Adrenal gland (tissue), 12 donors: ENCODE data around the gene TBC1D1. TPM values are rescaled to one million over a fixed set of nuclear protein-coding genes. Genes with fewer than 3 reads are reported as not detected.

ENCODE experiments used
- DNase-seq, 7 donors: peaks; one replicate each; pipeline ENCODE4 v3.0.0-alpha.2; 2019 to 2020
- H3K27ac ChIP-seq, 5 donors: fragments of 200-600 bp; sonication (generic) in 4 of 5; 1 replicate in 3 of 5; 2 replicates in 2 of 5; pipeline versions ENCODE4 v1.5.1 to v1.8.0; 2016 to 2020; ENCODE audit warnings: mild to moderate bottlenecking in 1 of 5
- H3K27me3 ChIP-seq: fragments of 200-600 bp; 2 replicates; pipeline ENCODE4 v1.8.0; 2021
- H3K36me3 ChIP-seq, 2 donors: fragments of 200-600 bp; replicated peaks in 1 of 2; 1 replicate in 1 of 2; 2 replicates in 1 of 2; pipeline versions ENCODE4 v1.5.1 to v1.8.0; 2018 to 2022
- H3K4me1 ChIP-seq, 2 donors: fragments of 200-600 bp; replicated peaks in 1 of 2; 1 replicate in 1 of 2; 2 replicates in 1 of 2; pipeline versions ENCODE4 v1.5.1 to v1.8.0; 2018 to 2021
- H3K4me3 ChIP-seq, 4 donors: fragments of 200-600 bp; sonication (generic) in 3 of 4; one replicate each; pipeline ENCODE4 v1.5.1; 2016 to 2018
- H3K9me3 ChIP-seq, 3 donors: fragments of 200-600 bp; sonication (generic) in 1 of 3; replicated peaks in 1 of 3; 1 replicate in 2 of 3; 2 replicates in 1 of 3; pipeline versions ENCODE4 v1.5.1 to v1.8.0; 2016 to 2021
- CTCF ChIP-seq, 6 experiments: fragments of 450-650 bp in 4 of 6; fragments of 200-600 bp in 2 of 6; sonication (generic) in 1 of 6; IDR thresholded peaks; 1 replicate in 5 of 6; 2 replicates in 1 of 6; pipeline versions ENCODE4 v1.5.1 to v1.8.0; 2016 to 2021; ENCODE audit warnings: antibody characterized with exemption in 6 of 6, mild to moderate bottlenecking in 2 of 6, moderate library complexity in 1 of 6
- POLR2A ChIP-seq, 2 donors: fragments of 450-650 bp; IDR thresholded peaks; one replicate each; pipeline ENCODE4 v1.6.1; 2017; ENCODE audit warnings: antibody characterized with exemption in 2 of 2, mild to moderate bottlenecking in 2 of 2, moderate library complexity in 1 of 2
- WGBS, 4 donors: extraction: QIAGEN DNeasy Blood & Tissue Kit in 2 of 4; methylation state at CpG; one replicate each; pipeline versions ENCODE4 v1.1.5 to v1.1.7; 2013 to 2017; 5-methylcytosine and 5-hydroxymethylcytosine counted together
- intact Hi-C, 2 donors: fragments of 100-400 bp; cut with DNase I; formaldehyde crosslinking; loops; one replicate each; pipeline versions ENCODE4 v1.14.1 to v1.15.0; 2022 to 2023
- polyA plus RNA-seq, 3 donors: library from polyadenylated mRNA; stranded (reverse); fragments of 200-250 nt in 2 of 3; fragments of 350-450 nt in 1 of 3; fragmentation: Illumina TruSeq in 1 of 3; extraction: RNeasy Lipid Tissue Mini Kit (QIAGEN cat#74804) in 1 of 3; gene quantifications; one replicate each; pipeline ENCODE4 v1.2.3, GENCODE V29; 2013 to 2014
- total RNA-seq, 9 donors: library from RNA; depleted of rRNA in 4 of 9; stranded (reverse); fragments of >200 nt in 4 of 9; fragments of 120-200 nt in 1 of 9; fragmentation: NEBNext Ultra II Directional in 1 of 9; extraction: Animal tissue kit (Norgen Biotek cat#: 25700) in 1 of 9; gene quantifications; one replicate each; pipeline versions ENCODE4 v1.1.0 to v1.2.4, GENCODE V29; 2013 to 2023
- donor health status: healthy with polysubstance abuse.
- donor health status: Bipolar disorder and iron deficiency.
- donor health status: DM: yes; HTN: yes; CAD: no.
- donor health status: DM: no; HTN: no; CAD: no.
- donor health status: DM: no; HTN: no; CAD: no.
- donor health status: DM: yes; HTN: yes; CAD: no.

Gene TBC1D1
- total and polyA plus RNA-seq, 12 donors, result 16.3 to 77.3 (median 25.7) TPM

- WGBS, 4 donors, result 90 to 91% (median 90%) methylated on average over 4 of the region's 4 CpGs
- no peaks in the 10 kb centered on the region for H3K9me3 ChIP-seq
- no peak for DNase-seq
- peaks cover 0 to 4% of the 10 kb centered on the region in 2 donors for H3K4me1 ChIP-seq
- intact Hi-C loops, result loop anchor here in 1 of 2 donors (5.0 kb wide), 1 partner anchor 259 kb away; no protein-coding TSS in a partner anchor
- no peak for TF ChIP-seq CTCF (IDR thresholded peaks at IDR 0.05)
- no peak for TF ChIP-seq POLR2A (IDR thresholded peaks at IDR 0.05)
- H3K27ac ChIP-seq, result no peak overlapping the region
- no peak overlapping the region for H3K4me3 ChIP-seq
- H3K27me3 ChIP-seq, result no peaks in the 10 kb centered on the region
- peaks cover 0 to 14% of the 10 kb centered on the region in 2 donors for H3K36me3 ChIP-seq
Measured at GRCh38 chr4:38058151-38058550, 167.3 kb downstream of the TBC1D1 start.

- no peak for TF ChIP-seq CTCF (IDR thresholded peaks at IDR 0.05)
- no peak for TF ChIP-seq POLR2A (IDR thresholded peaks at IDR 0.05)
- intact Hi-C loops, result loop anchor here in 1 of 2 donors (5.0 kb wide), 2 partner anchors 116 to 671 kb away; no protein-coding TSS in a partner anchor
- H3K4me3 ChIP-seq, result no peak overlapping the region
- H3K27ac ChIP-seq, result no peak overlapping the region
- no peaks in the 10 kb centered on the region for H3K27me3 ChIP-seq
- peaks cover 0 to 4% of the 10 kb centered on the region in 2 donors for H3K4me1 ChIP-seq
- no peaks in the 10 kb centered on the region for H3K9me3 ChIP-seq
- H3K36me3 ChIP-seq, result peaks cover 0 to 6% of the 10 kb centered on the region in 2 donors
- 58 to 70% (median 62%) methylated on average over 4 of the region's 4 CpGs for WGBS, 4 donors
- DNase-seq, result no peak
Measured at GRCh38 chr4:38060829-38061431, 170.0 kb downstream of the TBC1D1 start.

- peak; percentile 69 to 95 (median 85) for DNase-seq
- H3K27me3 ChIP-seq, result no peaks in the 10 kb centered on the region
- intact Hi-C loops, result loop anchor here in 1 of 2 donors (5.0 kb wide), 2 partner anchors 115 to 670 kb away; no protein-coding TSS in a partner anchor
- peaks cover 0 to 6% of the 10 kb centered on the region in 2 donors for H3K36me3 ChIP-seq
- peak overlapping the region in 2 of 4 donors; percentile 5 to 51 for H3K4me3 ChIP-seq
- peaks cover 0 to 4% of the 10 kb centered on the region in 2 donors for H3K4me1 ChIP-seq
- TF ChIP-seq CTCF (IDR thresholded peaks at IDR 0.05) (peak; percentile 72 to 94 (median 84)), POLR2A (IDR thresholded peaks at IDR 0.05) (no peak)
- H3K27ac ChIP-seq, result peak overlapping the region in 1 of 5 donors; percentile 17
- no peaks in the 10 kb centered on the region for H3K9me3 ChIP-seq
- WGBS, 4 donors, result 7 to 12% (median 11%) methylated on average over 11 of the region's 11 CpGs
Measured at GRCh38 chr4:38062088-38062775, 171.3 kb downstream of the TBC1D1 start.

GRCh38 chr4:38062776-38063097, 171.9 kb downstream of the TBC1D1 start:
- H3K4me1 ChIP-seq, result peaks cover 0 to 4% of the 10 kb centered on the region in 2 donors
- H3K36me3 ChIP-seq, result peaks cover 0 to 4% of the 10 kb centered on the region in 2 donors
- DNase-seq, result no peak
- intact Hi-C loops, result loop anchor here in 1 of 2 donors (5.0 kb wide), 2 partner anchors 115 to 670 kb away; no protein-coding TSS in a partner anchor
- 46 to 66% (median 52%) methylated on average over 3 to 4 of the region's 4 CpGs for WGBS, 4 donors
- no peaks in the 10 kb centered on the region for H3K9me3 ChIP-seq
- peak overlapping the region in 2 of 4 donors; percentile 5 to 51 for H3K4me3 ChIP-seq
- H3K27ac ChIP-seq, result peak overlapping the region in 1 of 5 donors; percentile 17
- H3K27me3 ChIP-seq, result no peaks in the 10 kb centered on the region
- no peak for TF ChIP-seq POLR2A (IDR thresholded peaks at IDR 0.05)
- no peak for TF ChIP-seq CTCF (IDR thresholded peaks at IDR 0.05)
